GM19240 (cell line): ENCODE data around the gene KLF11.
A peak's percentile ranks its signal among the peaks of the same experiment; 100 is the strongest.

Source experiments
- DNase-seq: peaks from one replicate; pipeline ENCODE4 v3.0.0; 2011; ENCODE audit warnings: low spot score; ENCODE audit not compliant: insufficient read length

KLF11 gene

DNA sequence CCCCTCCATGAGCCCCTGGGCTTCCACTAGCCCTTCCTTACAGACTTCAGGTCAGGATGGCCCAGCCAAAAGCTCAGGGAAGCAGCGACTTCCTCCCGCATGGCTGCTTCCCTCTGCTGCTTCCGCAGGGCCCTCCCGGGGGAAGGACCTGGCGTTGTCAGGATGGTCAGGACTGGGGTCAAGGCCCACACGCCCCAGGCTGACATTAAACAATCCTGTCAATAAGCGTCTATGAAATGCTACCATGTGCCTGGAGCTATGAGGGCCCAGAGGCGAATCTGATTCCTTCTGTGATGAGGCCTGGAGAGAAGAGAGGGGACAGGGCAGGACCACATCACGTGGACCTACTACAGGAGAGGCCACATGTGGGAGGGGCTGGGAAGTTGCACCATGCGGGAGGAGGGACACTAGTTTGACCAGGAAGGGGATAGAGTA, 19.6 kb downstream of the KLF11 start:
- DNase-seq, result no peak

GRCh38 chr2:10063566-10063965, 20.2 kb downstream of the KLF11 start:
- DNase-seq, result no peak

- DNase-seq, result no peak
Observed at GRCh38 chr2:10064932-10065772, 21.8 kb downstream of the KLF11 start.

DNA sequence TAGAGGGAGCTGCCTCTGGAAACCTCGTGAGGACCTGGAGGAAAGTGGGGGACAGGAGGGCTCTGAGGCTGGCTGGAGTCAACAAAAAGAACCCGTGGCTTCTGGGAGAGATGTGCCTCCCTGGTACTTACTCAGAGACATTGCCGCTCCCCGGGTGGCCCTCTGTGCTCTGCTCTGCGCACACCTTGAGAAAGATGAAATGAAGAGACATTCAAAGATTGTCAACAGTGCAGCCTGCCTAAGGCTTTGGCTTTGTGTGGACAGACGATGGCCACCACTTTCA, 22.4 kb downstream of the KLF11 start:
- no peak for DNase-seq

GRCh38 chr2:10067330-10067729, 24.0 kb downstream of the KLF11 start:
- DNase-seq, result no peak

DNA sequence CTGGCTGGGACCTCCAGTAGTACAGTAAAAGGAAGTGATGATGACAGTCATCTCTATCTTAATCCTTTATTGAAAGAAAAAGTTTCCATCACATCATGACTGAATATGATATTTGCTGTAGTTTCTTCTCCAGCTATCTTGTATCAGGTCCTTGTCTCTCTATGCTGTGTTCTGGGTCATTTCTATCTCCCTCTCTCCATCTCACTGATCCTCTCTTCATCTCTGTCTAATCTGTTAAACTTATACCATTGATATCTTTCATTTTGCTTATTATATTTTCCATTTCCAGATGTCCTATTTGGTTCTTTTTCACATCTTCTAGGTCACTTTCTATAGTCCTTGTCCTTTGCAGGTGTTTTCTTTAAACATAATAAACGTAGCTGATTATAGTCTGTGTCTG, 24.5 kb downstream of the KLF11 start:
- no peak for DNase-seq

GRCh38 chr2:10071176-10071575, 27.8 kb downstream of the KLF11 start:
- DNase-seq, result no peak

- DNase-seq, result no peak
Observed at GRCh38 chr2:10071595-10071994, 28.2 kb downstream of the KLF11 start.

- DNase-seq, result peak; percentile 88
Observed at GRCh38 chr2:10072656-10073480, 29.5 kb downstream of the KLF11 start.

- DNase-seq, result no peak
Observed at GRCh38 chr2:10073706-10074105, 30.4 kb downstream of the KLF11 start.

GRCh38 chr2:10075101-10075500, 31.8 kb downstream of the KLF11 start:
- no peak for DNase-seq

DNA sequence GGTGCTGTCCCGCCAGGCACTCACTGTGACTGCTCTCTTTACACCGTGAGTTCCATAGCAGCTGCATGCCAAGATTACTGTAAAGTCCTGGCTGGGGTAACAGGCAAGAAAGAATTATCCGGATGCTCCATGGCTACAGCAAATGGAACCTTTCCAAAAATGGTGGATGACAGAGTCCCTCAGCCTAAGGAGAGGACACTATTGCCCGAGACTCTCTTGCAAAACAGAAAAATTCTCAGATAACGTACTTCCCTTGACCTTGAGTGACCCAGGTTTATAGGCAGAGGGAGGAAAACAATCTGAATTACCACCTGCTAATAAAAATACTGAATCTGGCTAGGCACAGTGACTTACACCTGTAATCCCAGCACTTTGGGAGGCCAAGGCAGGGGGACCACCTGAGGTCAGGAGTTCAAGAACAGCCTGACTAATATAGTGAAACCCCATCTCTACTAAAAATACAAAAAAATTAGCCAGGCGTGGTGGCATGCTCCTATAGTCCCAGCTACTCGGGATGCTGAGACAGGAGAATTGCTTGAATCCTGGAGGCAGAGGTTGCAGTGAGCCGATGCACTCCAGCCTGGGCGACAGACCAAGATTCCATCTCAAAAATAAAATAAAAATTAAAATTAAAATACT, 32.3 kb downstream of the KLF11 start:
- no peak for DNase-seq

- no peak for DNase-seq
Observed at GRCh38 chr2:10076511-10076910, 33.2 kb downstream of the KLF11 start.

DNA sequence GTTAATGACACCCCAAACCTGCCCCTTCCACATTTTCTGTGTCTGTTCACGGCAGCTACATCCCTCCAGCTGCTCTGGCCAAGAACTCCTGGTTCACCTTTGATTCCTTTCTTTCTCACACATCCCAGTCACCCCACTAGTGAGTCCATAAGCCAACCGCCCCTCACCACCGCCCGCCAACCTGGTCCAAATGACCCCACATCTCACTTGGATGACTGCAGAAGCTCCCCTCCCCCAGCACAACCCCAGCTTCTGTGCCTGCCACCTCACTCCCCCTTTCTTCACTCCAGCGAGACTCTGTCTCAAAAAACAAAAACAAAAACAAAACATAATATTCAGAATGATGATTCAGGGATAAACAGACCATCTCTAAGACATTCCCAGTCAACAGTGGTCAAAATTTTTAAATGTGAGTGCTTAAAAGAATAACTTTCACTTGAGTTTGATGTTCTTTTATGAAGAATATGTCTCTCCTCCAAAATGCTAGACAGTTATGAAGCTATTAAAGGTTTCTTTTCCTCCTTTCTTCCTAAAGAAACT, 33.7 kb downstream of the KLF11 start:
- no peak for DNase-seq

- DNase-seq, result no peak
Observed at GRCh38 chr2:10078001-10078400, 34.7 kb downstream of the KLF11 start.

DNA sequence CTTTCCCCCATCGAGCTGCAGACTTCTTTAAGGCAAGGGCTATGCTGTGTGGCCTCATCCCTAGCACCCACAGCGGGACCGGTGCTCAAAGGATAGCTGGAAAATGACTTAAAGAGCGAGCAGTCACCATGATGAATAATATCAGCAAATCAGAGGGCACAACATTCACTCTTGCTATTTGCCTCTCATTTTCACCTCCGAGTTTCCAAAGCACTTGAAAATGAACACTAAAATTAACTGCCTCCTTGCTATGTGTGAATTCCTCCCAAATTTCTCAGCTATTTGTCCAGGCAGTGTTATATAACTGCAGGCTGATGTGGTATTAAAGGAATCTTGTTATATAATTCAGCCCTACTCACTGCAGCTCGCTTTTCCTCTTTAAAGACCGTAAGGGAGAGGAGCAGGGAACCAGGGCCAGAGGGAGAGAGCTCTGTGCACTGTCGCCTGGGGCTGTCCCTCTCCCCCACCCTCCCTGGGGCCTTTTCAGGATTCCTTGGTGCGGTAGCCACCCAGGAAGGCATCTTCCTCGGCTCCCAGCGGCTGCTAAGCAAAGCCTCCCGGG, 35.4 kb downstream of the KLF11 start:
- no peak for DNase-seq

- DNase-seq, result no peak
Observed at GRCh38 chr2:10079266-10079869, 36.0 kb downstream of the KLF11 start.

GRCh38 chr2:10079870-10080535, 36.7 kb downstream of the KLF11 start, which contains the start of gene CYS1:
Gene CYS1, minus strand, starts transcription at chr2:10080411. Its CDS starts 188 bp downstream, at chr2:10080223.
- no peak for DNase-seq

GRCh38 chr2:10080536-10081304, 37.4 kb downstream of the KLF11 start:
- peak; percentile 29 for DNase-seq

DNA sequence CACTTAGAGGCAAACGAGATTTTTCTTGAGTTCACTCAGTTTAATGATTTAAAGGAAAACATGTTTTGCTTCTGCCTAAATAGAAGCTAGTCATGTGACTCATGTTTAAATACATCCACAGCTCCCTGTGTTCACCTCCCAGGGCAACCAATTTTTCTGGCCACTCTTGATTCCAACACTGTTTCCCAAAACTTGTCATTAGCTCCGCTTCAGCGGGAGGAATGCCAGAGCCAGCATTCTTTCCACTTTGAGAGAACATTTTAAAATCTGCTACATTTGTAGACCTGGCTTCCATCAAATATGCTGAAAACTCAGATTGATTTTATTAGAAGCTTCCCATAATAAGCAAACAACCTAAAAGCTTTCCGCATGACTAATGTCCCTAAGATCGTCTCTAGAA, 39.7 kb downstream of the KLF11 start:
- DNase-seq, result no peak
